NCI-H1436 treated with DMSO at 0.1 percent for 48 hours (cell line): Measurements from ENCODE around the gene PBXIP1.
"Not testable (repeated sequence)": the region's sequence is repeated elsewhere in the genome, so short reads cannot be mapped to it uniquely, and the experiment has no call there.

Experiments
- DNase-seq: peaks from one replicate; lab custom pipeline; 2025; lab: John Stamatoyannopoulos, UW

Gene PBXIP1, protein sequence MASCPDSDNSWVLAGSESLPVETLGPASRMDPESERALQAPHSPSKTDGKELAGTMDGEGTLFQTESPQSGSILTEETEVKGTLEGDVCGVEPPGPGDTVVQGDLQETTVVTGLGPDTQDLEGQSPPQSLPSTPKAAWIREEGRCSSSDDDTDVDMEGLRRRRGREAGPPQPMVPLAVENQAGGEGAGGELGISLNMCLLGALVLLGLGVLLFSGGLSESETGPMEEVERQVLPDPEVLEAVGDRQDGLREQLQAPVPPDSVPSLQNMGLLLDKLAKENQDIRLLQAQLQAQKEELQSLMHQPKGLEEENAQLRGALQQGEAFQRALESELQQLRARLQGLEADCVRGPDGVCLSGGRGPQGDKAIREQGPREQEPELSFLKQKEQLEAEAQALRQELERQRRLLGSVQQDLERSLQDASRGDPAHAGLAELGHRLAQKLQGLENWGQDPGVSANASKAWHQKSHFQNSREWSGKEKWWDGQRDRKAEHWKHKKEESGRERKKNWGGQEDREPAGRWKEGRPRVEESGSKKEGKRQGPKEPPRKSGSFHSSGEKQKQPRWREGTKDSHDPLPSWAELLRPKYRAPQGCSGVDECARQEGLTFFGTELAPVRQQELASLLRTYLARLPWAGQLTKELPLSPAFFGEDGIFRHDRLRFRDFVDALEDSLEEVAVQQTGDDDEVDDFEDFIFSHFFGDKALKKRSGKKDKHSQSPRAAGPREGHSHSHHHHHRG

DNA sequence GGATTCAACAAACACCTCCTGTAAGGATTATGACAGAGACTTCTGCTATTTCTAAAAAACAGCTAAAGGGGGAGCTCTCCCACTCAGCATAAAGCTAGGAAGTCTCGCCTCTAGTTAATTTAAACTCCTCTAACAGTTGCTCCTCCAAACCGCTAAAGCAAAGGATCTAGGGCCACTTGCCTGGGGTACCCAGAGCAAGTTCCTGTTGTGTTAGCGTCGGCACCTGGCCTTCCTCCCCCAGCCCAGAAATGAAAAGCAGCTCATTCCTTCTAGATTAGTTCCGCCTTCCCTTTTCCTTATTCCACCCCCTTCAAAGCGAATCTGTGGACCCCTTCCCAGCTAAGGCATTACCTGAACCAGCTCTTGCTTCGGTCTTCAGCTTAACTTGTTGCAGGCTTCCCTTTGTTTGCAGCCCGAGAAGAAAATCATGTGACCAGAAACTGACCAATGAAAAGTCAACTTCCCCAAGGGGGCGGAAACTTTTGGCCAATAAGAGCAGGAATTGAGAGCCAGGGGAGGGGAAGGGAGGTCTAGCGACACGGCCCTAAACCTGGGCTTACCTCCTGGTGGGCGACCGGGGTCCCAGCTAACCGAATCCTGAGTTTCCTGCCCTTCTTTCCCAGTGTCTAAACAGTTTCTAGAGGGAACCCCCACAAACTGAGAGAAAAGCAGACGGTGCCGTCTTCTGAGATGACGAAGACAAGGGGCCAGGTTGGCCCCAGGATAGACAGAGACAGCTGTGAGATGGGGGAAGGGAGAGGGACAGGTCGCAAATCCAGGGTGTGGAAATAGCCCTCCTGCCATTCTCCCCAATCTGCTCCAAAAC is at the start of gene PBXIP1:
TSS of gene PBXIP1 (minus strand) at position 382 of the 826 bp plus-strand sequence. CDS start 2,378 bp downstream, outside the sequence.
- DNase-seq = peak; percentile 49

DNA sequence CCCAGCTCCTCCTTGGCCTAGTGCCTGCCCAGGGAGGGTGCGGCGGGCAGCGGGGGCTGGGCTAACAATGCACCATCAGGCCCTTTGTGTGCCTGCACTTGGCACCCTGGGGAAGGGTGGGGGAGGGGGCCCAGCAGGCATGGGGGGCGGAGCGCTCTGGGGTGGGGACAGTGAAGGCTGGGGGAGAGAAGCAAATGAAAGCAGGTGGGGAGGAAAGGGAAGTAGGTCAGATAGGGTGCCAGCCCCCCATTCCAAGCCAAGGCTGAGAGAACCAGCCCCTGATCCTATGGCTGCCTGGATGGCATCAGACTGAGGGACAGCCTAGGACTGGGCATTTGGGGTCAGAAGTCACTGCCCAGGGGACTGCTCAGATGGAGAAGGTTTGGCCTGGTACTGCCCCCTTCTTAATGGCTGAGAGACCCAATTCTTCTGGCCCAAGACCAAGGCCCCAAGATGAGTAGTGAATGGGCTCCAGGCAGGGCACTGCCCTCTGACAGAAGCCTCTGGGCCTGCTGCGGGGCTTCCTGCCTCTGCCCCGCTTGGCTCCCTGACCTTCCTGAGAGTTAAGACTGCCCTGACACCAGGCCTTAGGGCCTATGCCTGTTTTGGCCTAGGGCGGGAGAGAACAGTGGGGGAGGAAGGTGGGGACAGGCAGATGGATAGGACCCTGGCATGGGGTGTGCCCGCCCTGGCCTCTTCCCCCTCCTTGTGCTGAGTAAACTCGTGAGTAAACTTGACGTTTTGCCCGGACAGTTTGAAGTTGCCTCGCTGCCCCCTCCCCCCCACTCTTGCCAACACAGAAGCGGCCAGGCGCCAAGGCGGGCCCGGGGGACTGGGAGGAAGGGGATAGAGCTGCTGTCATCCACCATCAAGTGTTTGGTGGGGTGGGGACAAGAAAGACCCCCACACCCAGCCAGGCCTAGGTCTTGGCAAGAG is 49.4 kb upstream of the PBXIP1 start:
- no peak for DNase-seq

DNA sequence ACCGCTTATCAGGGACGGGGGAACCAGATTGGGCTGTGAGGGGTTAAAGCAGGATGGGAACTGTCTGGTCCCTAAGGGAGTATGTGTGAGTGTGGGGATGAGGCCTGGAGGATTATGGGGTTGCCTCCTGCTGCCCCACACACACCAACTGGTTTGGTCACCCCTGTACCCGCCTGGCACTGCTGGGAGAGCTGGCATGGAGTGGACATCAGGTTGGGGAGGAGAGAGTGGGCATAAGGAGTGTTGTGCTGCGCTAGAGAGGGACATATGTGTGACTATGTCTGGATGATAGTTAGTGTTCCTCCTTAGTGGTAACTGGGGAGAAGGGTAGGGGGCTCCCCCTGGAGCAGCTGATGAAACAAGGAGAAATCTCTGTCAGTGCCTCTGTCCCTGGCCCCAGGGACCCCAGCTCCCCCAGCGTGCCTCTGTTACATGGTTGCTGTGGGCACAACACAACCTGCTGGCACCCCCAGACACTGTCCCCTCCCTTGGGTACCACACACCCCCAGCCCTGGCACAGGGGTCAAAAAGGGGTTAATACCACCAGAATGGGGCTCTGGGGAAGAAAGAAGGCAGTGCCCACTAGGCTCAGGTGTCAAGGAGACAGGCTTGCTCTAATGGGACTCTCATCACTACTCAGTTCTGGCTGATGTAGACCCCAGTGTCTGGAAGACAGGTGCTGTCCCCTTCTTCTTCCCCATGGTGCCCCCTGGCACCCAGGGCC is 48.6 kb upstream of the PBXIP1 start:
- DNase-seq = no peak

DNA sequence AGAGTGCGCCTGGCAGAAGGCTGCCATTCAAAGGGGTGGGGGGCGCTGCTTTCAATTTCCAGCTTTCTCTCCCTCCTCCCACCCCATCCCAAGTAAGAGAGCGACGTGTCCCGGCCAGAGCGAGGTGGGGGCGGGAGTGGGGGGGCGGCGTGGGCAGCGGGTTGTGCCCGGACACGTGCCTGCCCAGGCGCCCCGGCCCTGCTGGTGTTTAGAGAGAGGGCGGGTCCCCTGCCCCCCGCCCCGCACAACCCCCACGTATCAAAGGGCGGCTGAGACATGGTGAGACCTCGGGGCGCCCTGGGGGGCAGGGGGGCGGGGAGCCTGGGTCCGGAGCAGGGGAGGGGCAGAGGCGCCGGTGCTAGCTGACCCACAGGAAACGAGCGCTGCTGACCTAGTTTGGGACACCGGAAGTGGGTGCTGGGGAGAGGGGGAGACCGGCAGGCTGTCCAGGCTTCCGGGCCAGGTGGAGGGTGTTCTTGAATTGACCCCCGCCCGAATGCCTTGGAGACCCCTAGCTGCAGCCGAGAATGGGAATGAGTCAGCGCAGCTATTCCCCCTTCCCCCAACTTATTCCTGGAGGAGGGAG is 48.0 kb upstream of the PBXIP1 start:
- DNase-seq = no peak

DNA sequence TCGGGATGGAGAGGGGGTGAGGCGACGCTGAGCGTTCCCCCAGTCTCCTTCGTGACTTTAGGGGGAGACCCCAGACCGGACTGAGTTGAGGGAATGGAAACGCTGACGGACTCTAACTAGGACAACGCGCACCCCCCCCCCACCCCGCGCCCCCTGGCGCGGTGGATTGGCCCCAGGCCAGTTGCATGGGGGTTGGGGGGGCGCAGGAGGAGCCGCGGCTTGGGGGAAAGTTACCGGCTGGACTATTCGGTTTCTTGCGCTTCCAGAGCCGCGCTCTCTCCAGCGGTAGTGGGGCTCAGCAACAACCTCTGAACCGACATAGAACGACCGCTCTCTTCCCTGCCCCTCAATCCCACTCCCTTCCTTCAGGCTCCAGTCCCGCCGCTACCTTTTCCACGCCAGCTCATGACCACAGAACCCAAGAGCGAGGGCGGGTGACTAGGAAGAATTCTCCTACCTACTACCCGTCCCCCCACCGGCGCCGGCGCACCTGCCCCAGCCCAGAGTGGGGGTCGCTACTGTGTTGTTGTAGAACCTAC is 47.4 kb upstream of the PBXIP1 start:
- DNase-seq = no peak

DNA sequence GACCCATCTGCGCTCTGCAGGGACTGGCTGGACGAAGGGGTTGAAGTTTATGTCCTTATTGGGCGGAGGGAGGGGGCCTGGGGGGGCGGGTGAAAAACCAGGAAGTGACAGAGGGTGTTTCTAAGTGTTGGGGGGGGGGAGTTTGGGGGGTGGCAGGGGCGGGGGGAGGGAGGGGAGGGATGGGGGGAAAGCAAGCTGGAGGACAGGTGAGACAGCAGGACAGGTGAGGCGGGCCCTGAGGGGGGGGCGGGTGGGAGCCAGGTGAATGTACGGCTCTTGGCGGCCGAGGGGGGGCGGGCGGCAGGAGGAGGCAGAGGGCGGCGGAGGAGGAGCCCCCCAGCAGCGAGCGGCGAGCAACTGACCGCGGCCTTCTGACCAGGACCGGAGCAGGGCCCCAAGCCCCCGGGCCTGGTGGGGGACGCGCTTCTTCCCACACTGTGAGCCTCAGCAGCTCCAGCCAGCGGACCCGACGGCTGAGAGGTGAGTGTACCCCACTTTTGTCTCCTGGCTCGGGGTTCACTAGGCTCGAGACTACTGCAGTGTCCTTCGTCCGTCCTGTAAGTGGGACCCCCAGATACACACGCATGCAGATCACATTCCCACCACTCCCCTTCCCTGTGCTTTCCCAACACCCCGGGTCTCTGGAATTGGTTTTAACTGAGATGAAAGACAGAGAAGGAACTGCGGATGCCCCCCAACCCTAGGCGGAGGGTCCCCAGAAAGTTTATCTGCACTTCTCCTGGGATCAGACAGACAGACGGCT is 46.7 kb upstream of the PBXIP1 start, which contains the start of gene ZBTB7B:
TSS of gene ZBTB7B (plus strand) at position 339 of the 763 bp plus-strand sequence. CDS start 11,859 bp downstream, outside the sequence.
- no peak for DNase-seq

DNA sequence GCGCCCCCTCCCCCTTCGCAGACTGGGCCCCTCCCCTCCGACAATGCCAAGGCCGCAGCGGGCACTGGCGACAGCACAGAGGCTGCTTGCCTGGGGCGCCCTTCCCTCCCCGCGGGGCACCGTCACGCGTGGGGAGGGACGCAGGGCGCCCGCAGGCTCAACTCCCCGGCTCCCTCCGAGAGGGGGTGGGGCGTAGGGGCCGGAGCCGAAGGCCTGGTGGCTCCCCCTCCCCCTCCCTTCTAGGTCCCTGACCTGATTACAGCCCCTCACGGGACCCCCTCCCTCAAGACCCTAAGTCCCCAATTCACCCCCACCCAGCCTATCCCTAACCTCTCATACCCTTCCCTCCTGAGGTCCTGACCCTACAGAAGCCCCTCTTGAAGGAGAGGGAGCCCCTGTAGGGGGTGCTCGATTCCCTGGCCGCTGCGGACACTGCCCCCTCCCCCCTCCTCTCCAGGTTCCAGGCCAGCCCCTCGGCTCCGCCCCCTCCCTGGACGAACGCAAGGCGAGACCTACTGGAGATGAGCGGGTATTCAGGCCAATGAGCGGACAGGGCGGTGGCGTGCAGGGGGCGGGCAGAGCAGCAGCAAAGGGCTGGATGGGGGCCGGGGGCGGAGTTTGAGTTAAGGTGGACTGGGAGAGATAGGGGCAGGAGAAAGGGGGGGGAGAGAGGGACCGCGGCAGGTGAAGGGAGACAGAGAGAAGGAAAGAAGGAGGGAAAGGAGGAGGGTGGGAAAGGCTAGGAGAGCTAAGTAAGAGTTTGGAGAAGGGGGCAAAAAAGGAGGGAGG is 46.0 kb upstream of the PBXIP1 start:
- DNase-seq = peak; percentile 90

DNA sequence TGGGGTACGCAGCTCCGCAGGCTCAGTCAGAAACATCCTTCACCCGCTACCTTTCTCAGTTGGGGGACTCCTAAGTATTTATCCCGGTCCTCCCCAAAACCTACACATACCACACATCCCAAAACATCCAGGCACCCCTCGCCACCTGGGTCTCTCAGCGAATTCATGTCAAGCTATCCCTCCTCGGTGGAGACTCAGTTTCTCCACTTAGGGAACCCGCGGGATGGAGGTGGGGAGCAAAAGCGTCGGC is 45.5 kb upstream of the PBXIP1 start:
- DNase-seq = no peak

DNA sequence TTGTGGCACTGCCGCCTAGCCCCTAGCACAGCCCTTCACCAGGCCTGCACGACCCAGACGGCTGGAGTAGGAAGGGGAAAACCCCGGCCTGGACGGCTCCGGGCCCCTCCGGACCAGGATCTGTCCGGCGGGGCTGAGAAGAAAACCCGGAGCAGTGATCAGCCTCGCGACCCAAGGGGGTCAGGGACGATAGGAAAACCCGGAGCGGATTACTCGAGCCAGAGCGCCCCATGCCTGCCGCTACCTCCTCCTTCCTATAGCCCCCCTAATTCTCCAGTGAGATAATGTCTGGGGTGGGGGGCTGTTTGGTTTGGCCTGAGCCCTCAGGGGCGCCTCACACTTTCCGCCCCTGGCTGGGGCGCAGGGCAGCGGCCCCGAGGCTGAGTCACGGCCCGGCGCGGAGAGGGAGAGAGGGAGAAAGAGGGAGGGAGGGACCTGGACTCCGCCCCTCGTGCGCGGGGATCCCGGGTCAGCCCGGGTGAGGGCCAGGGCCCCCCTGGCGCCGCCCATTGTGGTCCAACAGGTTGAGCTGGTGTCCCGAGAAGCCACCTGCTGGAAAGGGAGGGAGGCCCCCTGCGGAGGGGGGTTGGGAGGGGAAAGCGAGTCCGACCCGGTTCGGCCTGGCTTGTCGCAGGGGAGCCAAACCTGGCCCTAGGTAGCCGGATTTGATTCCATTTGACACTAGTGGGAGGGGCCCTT is 45.0 kb upstream of the PBXIP1 start:
- peak; percentile 52 for DNase-seq

DNA sequence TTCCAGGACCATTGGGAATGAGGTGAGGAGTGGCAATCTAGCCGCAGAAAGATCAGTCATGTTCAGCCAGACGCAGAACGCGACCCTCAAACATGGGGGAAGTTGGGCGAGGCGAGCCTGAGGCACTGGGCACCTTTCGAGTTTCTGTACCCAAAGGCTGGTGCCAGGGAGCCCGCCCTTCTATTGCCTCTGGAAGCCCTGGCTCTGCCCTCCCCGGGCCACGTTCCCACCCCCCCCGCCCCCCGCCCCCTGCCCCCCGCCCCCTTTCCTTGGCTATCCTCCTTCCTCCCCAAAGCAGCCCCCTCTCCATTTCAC is 44.5 kb upstream of the PBXIP1 start:
- DNase-seq = no peak

DNA sequence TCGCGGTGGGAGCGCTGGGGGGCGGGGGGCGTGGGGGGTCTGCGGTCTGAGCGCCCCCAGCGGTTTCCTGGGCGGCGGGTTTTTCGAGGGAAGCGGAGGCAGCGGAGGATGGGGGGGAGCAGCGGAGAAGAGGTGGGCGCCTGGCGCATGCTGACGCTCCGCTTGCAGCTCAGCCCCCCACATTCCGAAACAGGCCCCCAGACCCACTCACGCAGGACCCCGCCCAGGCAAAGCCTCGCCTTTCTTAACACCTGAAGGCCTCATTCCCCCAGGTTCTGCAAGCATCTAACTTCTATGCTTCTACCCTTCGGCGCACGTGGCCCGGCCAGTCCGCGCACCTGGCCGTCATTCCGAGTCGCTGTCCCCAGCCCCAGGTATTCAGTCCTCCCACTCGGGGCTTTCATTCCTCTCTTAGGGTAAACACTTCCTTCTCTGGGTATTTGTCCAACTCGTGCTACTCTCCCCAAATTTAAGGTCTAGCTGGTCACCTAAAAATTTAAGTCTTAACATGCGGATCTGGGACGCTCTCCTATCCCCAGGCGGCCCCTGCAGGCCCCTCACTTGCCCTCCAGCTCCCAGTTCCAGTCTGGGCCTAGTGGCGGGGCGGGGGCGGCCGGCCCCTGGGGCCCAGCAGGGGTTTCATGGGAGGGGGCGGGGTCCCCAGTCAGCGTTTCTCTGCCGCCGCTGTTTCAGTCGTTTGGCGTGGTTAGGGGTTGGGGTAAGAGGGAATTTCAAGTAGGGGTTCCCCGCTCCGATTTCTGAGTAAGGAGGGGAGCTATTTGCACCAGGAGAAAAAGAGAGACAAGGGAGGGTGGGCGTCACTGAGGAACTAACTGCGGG is 43.9 kb upstream of the PBXIP1 start:
- DNase-seq = no peak

DNA sequence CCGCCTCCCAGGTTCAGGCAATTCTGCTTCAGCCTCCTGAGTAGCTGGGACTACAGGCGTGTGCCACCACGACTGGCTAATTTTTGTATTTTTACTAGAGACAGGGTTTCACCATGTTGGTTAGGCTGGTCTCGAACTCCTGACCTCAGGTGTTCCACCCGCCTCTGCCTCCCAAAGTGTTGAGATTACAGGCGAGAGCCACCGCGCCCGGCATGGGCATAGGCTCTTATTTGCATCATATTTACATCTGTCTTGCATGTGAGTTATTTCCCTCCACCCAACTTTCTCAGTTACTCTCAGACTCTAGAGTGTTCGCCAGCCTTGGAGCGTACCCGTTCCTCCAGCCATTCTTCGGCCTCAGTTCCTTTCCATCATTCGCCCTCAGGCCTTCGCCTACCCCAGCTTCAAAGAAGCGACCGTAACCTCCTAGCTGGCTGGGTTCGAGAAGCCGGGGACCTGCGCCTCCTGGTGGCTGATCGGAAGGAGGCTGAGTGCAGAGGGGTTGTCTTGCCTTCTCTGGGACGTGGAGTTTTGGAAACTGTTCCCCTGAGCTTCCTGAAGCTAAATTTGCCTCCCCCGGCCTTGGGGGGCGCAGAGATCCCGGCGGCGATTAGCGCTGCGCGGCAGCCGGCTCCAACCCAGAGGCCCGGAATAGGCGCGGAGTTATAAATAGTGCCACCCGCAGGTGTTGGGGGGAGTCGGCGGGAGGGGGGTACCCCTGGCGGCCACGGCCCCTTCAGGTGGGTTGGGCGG is 43.1 kb upstream of the PBXIP1 start:
- DNase-seq = no peak

DNA sequence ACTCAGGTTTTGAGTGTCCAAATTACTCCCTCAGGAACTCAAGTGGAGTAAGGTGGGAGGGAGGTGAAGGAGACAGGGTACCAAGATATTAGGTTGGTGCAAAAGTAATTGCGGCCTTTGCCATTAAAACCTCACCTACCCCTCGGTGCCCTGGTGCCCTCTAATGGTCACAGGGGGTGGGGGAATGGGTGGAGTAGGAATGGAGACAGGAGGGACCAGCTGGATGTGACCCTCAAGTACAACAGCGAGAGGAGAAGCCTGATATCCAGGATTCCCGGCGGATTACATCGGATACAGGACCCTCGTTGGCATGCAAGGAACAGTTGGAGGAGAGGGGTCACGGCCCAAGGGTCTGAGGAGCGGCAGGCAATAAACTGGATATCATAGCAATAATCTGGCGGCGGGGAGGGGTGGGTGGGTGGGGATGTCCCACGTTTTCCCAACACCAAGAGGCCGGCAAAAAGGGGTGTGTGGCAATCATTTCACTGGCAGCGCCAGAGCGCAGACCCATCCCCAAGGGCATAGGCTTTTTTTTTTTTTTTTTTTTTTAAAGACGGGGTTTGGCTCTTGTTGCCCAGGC is 42.4 kb upstream of the PBXIP1 start:
- DNase-seq = no peak

DNA sequence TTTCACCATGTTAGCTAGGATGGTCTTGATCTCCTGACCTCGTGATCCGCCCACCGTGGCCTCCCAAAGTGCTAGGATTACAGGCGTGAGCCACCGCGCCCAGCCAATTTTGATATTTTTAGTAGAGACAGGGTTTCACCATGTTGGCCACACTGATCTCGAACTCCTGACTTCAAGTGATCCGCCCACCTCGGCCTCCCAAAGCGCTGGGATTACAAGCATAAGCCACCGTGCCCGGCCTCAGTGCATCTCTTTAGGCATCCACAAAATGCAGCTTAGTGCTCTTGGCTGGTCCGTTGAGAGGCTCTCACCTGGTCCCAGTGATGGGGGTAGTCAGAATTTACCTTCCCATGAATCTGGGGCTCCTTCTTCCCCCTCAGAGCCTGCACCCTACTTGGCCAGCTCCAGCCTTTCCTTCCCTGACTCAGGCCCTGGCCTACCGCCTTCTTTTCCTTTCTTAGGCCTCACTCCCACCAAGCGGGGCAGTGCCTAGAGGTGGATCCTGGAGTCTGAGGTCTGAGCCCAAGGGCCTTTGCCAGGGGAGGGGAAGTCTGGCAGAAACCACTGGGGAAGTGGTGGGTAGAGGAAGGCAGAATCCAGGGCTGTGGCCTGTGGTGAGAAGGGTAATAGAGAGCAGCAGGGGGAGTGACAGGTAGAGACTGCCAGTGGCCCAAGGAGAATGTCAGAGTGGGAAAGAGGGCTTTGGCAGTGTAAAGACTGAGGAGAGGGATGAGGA is 41.2 kb upstream of the PBXIP1 start:
- no peak for DNase-seq

DNA sequence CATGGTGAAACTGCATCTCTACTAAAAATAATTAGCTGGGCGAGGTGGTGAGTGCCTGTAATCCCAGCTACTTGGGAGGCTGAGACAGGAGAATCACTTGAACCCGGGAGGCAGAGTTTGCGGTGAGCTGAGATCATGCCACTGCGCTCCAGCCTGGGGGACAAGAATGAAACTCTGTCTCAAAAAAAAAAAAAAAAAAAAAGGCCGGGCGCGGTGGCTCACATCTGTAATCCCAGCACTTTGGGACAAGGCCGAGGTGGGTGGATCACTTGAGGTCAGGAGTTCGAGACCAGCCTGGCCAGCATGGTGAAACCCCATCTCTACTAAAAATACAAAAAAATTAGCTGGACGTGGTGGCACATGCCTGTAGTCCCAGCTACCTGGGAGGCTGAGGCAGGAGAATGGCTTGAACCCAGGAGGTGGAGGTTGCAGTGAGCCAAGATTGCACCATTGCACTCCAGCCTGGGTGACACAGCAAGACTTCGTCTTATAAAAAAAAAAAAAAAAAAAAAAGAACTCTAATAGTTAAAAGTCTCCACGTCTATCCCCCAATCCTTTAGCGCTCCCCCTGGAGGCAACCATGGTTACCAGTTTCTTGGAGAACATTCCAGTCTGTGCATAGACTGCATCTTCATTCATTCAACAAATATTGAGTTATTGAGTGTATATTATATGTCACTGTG is 39.5 kb upstream of the PBXIP1 start:
- DNase-seq = not testable (repeated sequence)
